HL-60 (cell line): ENCODE measurements around the gene SCAF11.

Experiments used
- CTCF ChIP-seq: IDR thresholded peaks from one replicate; pipeline ENCODE4 v1.5.1; 2011; ENCODE audit warnings: low read length, control low read depth, inconsistent platforms; ENCODE audit not compliant: insufficient read depth
- POLR2AphosphoS5 ChIP-seq: IDR thresholded peaks from 2 replicates; pipeline ENCODE4 v1.6.1; 2012; ENCODE audit warnings: low read depth
- REST ChIP-seq: IDR thresholded peaks from 2 replicates; pipeline ENCODE4 v1.6.1; 2012; ENCODE audit warnings: low read depth; ENCODE audit not compliant: insufficient replicate concordance

DNA sequence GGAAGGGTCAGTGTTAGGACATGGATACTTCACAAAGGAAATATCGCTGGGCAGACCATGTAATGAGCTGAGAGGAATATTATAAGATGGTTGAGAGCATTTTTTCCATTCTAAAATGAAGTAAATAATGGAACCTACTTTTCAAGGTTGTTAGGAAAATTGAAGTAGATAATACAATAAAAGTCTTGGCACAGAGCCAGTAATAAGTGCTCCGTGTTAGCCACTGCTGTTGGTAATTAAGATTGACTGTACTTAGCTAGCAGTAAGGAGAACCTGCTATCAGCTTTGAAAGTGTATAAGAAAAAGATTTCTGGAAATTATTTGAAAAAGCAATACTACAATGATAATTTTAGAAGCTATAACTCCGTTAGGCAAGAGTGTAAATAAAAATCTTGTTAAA is 77.6 kb downstream of the SCAF11 start:
- TF ChIP-seq CTCF (no peak), POLR2AphosphoS5 (no peak), REST (no peak)
